ENCODE results near the gene MAN2A2.
"Not testable (repeated sequence)": the region's sequence is repeated elsewhere in the genome, so short reads cannot be mapped to it uniquely, and the experiment has no call there.

- TF ChIP-seq, protein P1, sequence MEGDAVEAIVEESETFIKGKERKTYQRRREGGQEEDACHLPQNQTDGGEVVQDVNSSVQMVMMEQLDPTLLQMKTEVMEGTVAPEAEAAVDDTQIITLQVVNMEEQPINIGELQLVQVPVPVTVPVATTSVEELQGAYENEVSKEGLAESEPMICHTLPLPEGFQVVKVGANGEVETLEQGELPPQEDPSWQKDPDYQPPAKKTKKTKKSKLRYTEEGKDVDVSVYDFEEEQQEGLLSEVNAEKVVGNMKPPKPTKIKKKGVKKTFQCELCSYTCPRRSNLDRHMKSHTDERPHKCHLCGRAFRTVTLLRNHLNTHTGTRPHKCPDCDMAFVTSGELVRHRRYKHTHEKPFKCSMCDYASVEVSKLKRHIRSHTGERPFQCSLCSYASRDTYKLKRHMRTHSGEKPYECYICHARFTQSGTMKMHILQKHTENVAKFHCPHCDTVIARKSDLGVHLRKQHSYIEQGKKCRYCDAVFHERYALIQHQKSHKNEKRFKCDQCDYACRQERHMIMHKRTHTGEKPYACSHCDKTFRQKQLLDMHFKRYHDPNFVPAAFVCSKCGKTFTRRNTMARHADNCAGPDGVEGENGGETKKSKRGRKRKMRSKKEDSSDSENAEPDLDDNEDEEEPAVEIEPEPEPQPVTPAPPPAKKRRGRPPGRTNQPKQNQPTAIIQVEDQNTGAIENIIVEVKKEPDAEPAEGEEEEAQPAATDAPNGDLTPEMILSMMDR (IDR thresholded peaks at IDR 0.05): not testable (repeated sequence)
- TF ChIP-seq POLR2AphosphoS5, POLR2A (IDR thresholded peaks at IDR 0.05): not testable (repeated sequence)
These were observed 28.1 kb upstream of the MAN2A2 start for GRCh38 chr15:90874986-90875385.
